Measurements from ENCODE around the gene YAF2. TPM values are rescaled to one million over a fixed set of nuclear protein-coding genes. Genes with fewer than 3 reads are reported as not detected.
"Not testable (repeated sequence)": the region's sequence is repeated elsewhere in the genome, so short reads cannot be mapped to it uniquely, and the experiment has no call there.

The YAF2 gene
- total RNA-seq, 1 donor: 74.3 TPM

GRCh38 chr12:42266579-42267230, 28.7 kb upstream of the YAF2 start:
- Histone ChIP-seq H3K9me3 (ENCODE audit: low read depth, low read length) (no peaks in the 10 kb centered on the region), H3K4me1 (ENCODE audit: insufficient read depth, low read length) (peaks cover 10% of the 10 kb centered on the region), H3K4me3 (ENCODE audit: low read length) (no peak overlapping the region), H3K27me3 (ENCODE audit: insufficient read depth, low read length) (no peaks in the 10 kb centered on the region)

- Histone ChIP-seq H3K4me1 (ENCODE audit: insufficient read depth, low read length) (no peaks in the 10 kb centered on the region), H3K9me3 (ENCODE audit: low read depth, low read length) (no peaks in the 10 kb centered on the region), H3K4me3 (ENCODE audit: low read length) (no peak overlapping the region), H3K27me3 (ENCODE audit: insufficient read depth, low read length) (no peaks in the 10 kb centered on the region)
Observed at GRCh38 chr12:42262271-42262670, 24.2 kb upstream of the YAF2 start.

GRCh38 chr12:42261708-42262107, 23.7 kb upstream of the YAF2 start:
- no peaks in the 10 kb centered on the region for H3K4me1 ChIP-seq (ENCODE audit: insufficient read depth, low read length)
- no peaks in the 10 kb centered on the region for H3K9me3 ChIP-seq (ENCODE audit: low read depth, low read length)
- no peak overlapping the region for H3K4me3 ChIP-seq (ENCODE audit: low read length)
- H3K27me3 ChIP-seq (ENCODE audit: insufficient read depth, low read length): no peaks in the 10 kb centered on the region

GRCh38 chr12:42260518-42260917, 22.5 kb upstream of the YAF2 start:
- Histone ChIP-seq H3K4me3 (ENCODE audit: low read length) (no peak overlapping the region), H3K4me1 (ENCODE audit: insufficient read depth, low read length) (no peaks in the 10 kb centered on the region), H3K9me3 (ENCODE audit: low read depth, low read length) (no peaks in the 10 kb centered on the region), H3K27me3 (ENCODE audit: insufficient read depth, low read length) (no peaks in the 10 kb centered on the region)

GRCh38 chr12:42259699-42260098, 21.7 kb upstream of the YAF2 start:
- H3K9me3 ChIP-seq (ENCODE audit: low read depth, low read length): no peaks in the 10 kb centered on the region
- no peaks in the 10 kb centered on the region for H3K4me1 ChIP-seq (ENCODE audit: insufficient read depth, low read length)
- no peak overlapping the region for H3K4me3 ChIP-seq (ENCODE audit: low read length)
- H3K27me3 ChIP-seq (ENCODE audit: insufficient read depth, low read length): no peaks in the 10 kb centered on the region

GRCh38 chr12:42255866-42256261, 17.8 kb upstream of the YAF2 start:
- Histone ChIP-seq H3K9me3 (ENCODE audit: low read depth, low read length) (no peaks in the 10 kb centered on the region), H3K27me3 (ENCODE audit: insufficient read depth, low read length) (no peaks in the 10 kb centered on the region), H3K4me3 (ENCODE audit: low read length) (no peak overlapping the region), H3K4me1 (ENCODE audit: insufficient read depth, low read length) (no peaks in the 10 kb centered on the region)

GRCh38 chr12:42255221-42255865, 17.3 kb upstream of the YAF2 start:
- H3K4me3 ChIP-seq (ENCODE audit: low read length): no peak overlapping the region
- no peaks in the 10 kb centered on the region for H3K4me1 ChIP-seq (ENCODE audit: insufficient read depth, low read length)
- no peaks in the 10 kb centered on the region for H3K27me3 ChIP-seq (ENCODE audit: insufficient read depth, low read length)
- H3K9me3 ChIP-seq (ENCODE audit: low read depth, low read length): no peaks in the 10 kb centered on the region

- not testable (repeated sequence) for H3K4me1 ChIP-seq (ENCODE audit: insufficient read depth, low read length); H3K9me3 ChIP-seq (ENCODE audit: low read depth, low read length); H3K27me3 ChIP-seq (ENCODE audit: insufficient read depth, low read length); H3K4me3 ChIP-seq (ENCODE audit: low read length)
Observed at GRCh38 chr12:42252645-42253044, 14.6 kb upstream of the YAF2 start.

GRCh38 chr12:42249033-42249432, 11.0 kb upstream of the YAF2 start:
- H3K27me3 ChIP-seq (ENCODE audit: insufficient read depth, low read length); H3K9me3 ChIP-seq (ENCODE audit: low read depth, low read length); H3K4me3 ChIP-seq (ENCODE audit: low read length); H3K4me1 ChIP-seq (ENCODE audit: insufficient read depth, low read length): not testable (repeated sequence)

GRCh38 chr12:42240131-42240750, 2.2 kb upstream of the YAF2 start:
- no peaks in the 10 kb centered on the region for H3K27me3 ChIP-seq (ENCODE audit: insufficient read depth, low read length)
- no peaks in the 10 kb centered on the region for H3K9me3 ChIP-seq (ENCODE audit: low read depth, low read length)
- H3K4me3 ChIP-seq (ENCODE audit: low read length): no peak overlapping the region
- H3K4me1 ChIP-seq (ENCODE audit: insufficient read depth, low read length): peaks cover 20% of the 10 kb centered on the region

- Histone ChIP-seq H3K4me1 (ENCODE audit: insufficient read depth, low read length) (peaks cover 31% of the 10 kb centered on the region), H3K4me3 (ENCODE audit: low read length) (peak overlapping the region; percentile 83), H3K27me3 (ENCODE audit: insufficient read depth, low read length) (no peaks in the 10 kb centered on the region), H3K9me3 (ENCODE audit: low read depth, low read length) (no peaks in the 10 kb centered on the region)
Observed at GRCh38 chr12:42237853-42238239, 202 bp downstream of the YAF2 start.

GRCh38 chr12:42237052-42237852, 796 bp downstream of the YAF2 start:
- H3K4me1 ChIP-seq (ENCODE audit: insufficient read depth, low read length): peaks cover 31% of the 10 kb centered on the region
- H3K4me3 ChIP-seq (ENCODE audit: low read length): peak overlapping the region; percentile 83
- H3K9me3 ChIP-seq (ENCODE audit: low read depth, low read length): no peaks in the 10 kb centered on the region
- no peaks in the 10 kb centered on the region for H3K27me3 ChIP-seq (ENCODE audit: insufficient read depth, low read length)

GRCh38 chr12:42236017-42236416, 2.0 kb downstream of the YAF2 start:
- Histone ChIP-seq H3K4me1 (ENCODE audit: insufficient read depth, low read length) (peaks cover 31% of the 10 kb centered on the region), H3K9me3 (ENCODE audit: low read depth, low read length) (no peaks in the 10 kb centered on the region), H3K4me3 (ENCODE audit: low read length) (no peak overlapping the region), H3K27me3 (ENCODE audit: insufficient read depth, low read length) (no peaks in the 10 kb centered on the region)

GRCh38 chr12:42235426-42235825, 2.6 kb downstream of the YAF2 start:
- H3K27me3 ChIP-seq (ENCODE audit: insufficient read depth, low read length): no peaks in the 10 kb centered on the region
- peaks cover 31% of the 10 kb centered on the region for H3K4me1 ChIP-seq (ENCODE audit: insufficient read depth, low read length)
- no peaks in the 10 kb centered on the region for H3K9me3 ChIP-seq (ENCODE audit: low read depth, low read length)
- no peak overlapping the region for H3K4me3 ChIP-seq (ENCODE audit: low read length)

- H3K9me3 ChIP-seq (ENCODE audit: low read depth, low read length): no peaks in the 10 kb centered on the region
- no peak overlapping the region for H3K4me3 ChIP-seq (ENCODE audit: low read length)
- no peaks in the 10 kb centered on the region for H3K27me3 ChIP-seq (ENCODE audit: insufficient read depth, low read length)
- peaks cover 31% of the 10 kb centered on the region for H3K4me1 ChIP-seq (ENCODE audit: insufficient read depth, low read length)
Observed at GRCh38 chr12:42234970-42235369, 3.1 kb downstream of the YAF2 start.
